RWPE2 (cell line): ENCODE results near the gene ZNF428.

Experiments
- ATAC-seq: fragments of 200-7000 bp; cut with Tn5 transposase; 3 replicates; pipeline ENCODE4 v1.9.1; 2021; ENCODE audit warnings: low read depth
- DNase-seq: peaks from one replicate; pipeline ENCODE4 v3.0.0-alpha.2; 2020; ENCODE audit warnings: low spot score
- H3K27ac ChIP-seq: fragments of 450-650 bp; 2 replicates; pipeline ENCODE4 v1.5.1; 2017; ENCODE audit warnings: mild to moderate bottlenecking; ENCODE audit not compliant: poor library complexity, severe bottlenecking
- H3K27me3 ChIP-seq: fragments of 250-450 bp; sonication (Bioruptor Pico); 2 replicates; pipeline ENCODE4 v1.5.1; 2021; ENCODE audit warnings: mild to moderate bottlenecking, moderate library complexity; ENCODE audit not compliant: insufficient read depth, poor library complexity, severe bottlenecking
- H3K36me3 ChIP-seq: fragments of 250-450 bp; sonication (Bioruptor Pico); 2 replicates; pipeline ENCODE4 v1.5.1; 2020; ENCODE audit warnings: low read depth, mild to moderate bottlenecking, moderate library complexity
- H3K4me1 ChIP-seq: fragments of 250-450 bp; sonication (Bioruptor Pico); 2 replicates; pipeline ENCODE4 v1.5.1; 2021; ENCODE audit warnings: mild to moderate bottlenecking, moderate library complexity; ENCODE audit not compliant: insufficient read depth, poor library complexity, severe bottlenecking
- H3K4me3 ChIP-seq: fragments of 250-450 bp; sonication (Bioruptor Pico); 2 replicates; pipeline ENCODE4 v1.5.1; 2021; ENCODE audit warnings: mild to moderate bottlenecking, moderate library complexity; ENCODE audit not compliant: severe bottlenecking
- H3K9me3 ChIP-seq: fragments of 250-450 bp; sonication (Bioruptor Pico); 2 replicates; pipeline ENCODE4 v1.5.1; 2021; ENCODE audit warnings: mild to moderate bottlenecking, moderate library complexity; ENCODE audit not compliant: severe bottlenecking
- CTCF ChIP-seq: fragments of 450-650 bp; IDR thresholded peaks from one replicate; pipeline ENCODE4 v1.5.1; 2017; ENCODE audit warnings: mild to moderate bottlenecking, moderate library complexity; ENCODE audit not compliant: poor library complexity, severe bottlenecking

Gene ZNF428

GRCh38 chr19:43611788-43612187 lies 7.6 kb downstream of the ZNF428 start, which contains the start of gene SRRM5:
SRRM5 (plus strand) TSS chr19:43612088; CDS start chr19:43612122, 34 bp downstream.
- no peak within 1 kb of the TSS for H3K27ac ChIP-seq

GRCh38 chr19:43610493-43610892 lies 8.9 kb downstream of the ZNF428 start:
- H3K36me3 ChIP-seq, result peaks cover 8% of the 10 kb centered on the region; the same call in 1 of the 2 replicates
- no peak for TF ChIP-seq CTCF
- no peak overlapping the region for H3K27ac ChIP-seq
- no peaks in the 10 kb centered on the region for H3K27me3 ChIP-seq
- H3K9me3 ChIP-seq, result no peaks in the 10 kb centered on the region
- H3K4me3 ChIP-seq, result no peak overlapping the region
- DNase-seq (no peak), ATAC-seq (no peak)
- peaks cover 9% of the 10 kb centered on the region for H3K4me1 ChIP-seq

More at GRCh38 chr19:43611788-43612187, 7.6 kb downstream of the ZNF428 start, which contains the start of gene SRRM5:
- no peaks in the 10 kb centered on the region for H3K27me3 ChIP-seq
- no peak for ATAC-seq
- no peak within 1 kb of the TSS for H3K4me3 ChIP-seq
- TF ChIP-seq CTCF, result no peak
- peaks cover 8% of the 10 kb centered on the region; the same call in 1 of the 2 replicates for H3K36me3 ChIP-seq
- H3K9me3 ChIP-seq, result no peaks in the 10 kb centered on the region
- DNase-seq, result no peak
- H3K4me1 ChIP-seq, result peaks cover 5% of the 10 kb centered on the region

GRCh38 chr19:43609872-43610271 lies 9.6 kb downstream of the ZNF428 start:
- no peak for TF ChIP-seq CTCF
- Histone ChIP-seq H3K27ac (no peak overlapping the region), H3K4me1 (peaks cover 9% of the 10 kb centered on the region), H3K9me3 (no peaks in the 10 kb centered on the region), H3K27me3 (no peaks in the 10 kb centered on the region), H3K36me3 (peaks cover 8% of the 10 kb centered on the region; the same call in 1 of the 2 replicates), H3K4me3 (no peak overlapping the region)
- DNase-seq, result no peak
- ATAC-seq, result no peak

GRCh38 chr19:43607238-43608205 lies 11.9 kb downstream of the ZNF428 start:
- Histone ChIP-seq H3K4me1 (peaks cover 9% of the 10 kb centered on the region), H3K36me3 (peaks cover 4% of the 10 kb centered on the region; the same call in 1 of the 2 replicates), H3K27ac (peak overlapping the region; percentile 39), H3K9me3 (no peaks in the 10 kb centered on the region), H3K27me3 (no peaks in the 10 kb centered on the region), H3K4me3 (no peak overlapping the region)
- no peak for TF ChIP-seq CTCF
- ATAC-seq, result no peak
- no peak for DNase-seq
